SIG-M5 (cell line): ENCODE measurements around the gene CMC1.
"Not testable (repeated sequence)": the region's sequence is repeated elsewhere in the genome, so short reads cannot be mapped to it uniquely, and the experiment has no call there.

Experiments used
- DNase-seq: peaks from one replicate; lab custom pipeline; 2025; lab: John Stamatoyannopoulos, UW

The CMC1 gene, protein sequence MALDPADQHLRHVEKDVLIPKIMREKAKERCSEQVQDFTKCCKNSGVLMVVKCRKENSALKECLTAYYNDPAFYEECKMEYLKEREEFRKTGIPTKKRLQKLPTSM

DNA sequence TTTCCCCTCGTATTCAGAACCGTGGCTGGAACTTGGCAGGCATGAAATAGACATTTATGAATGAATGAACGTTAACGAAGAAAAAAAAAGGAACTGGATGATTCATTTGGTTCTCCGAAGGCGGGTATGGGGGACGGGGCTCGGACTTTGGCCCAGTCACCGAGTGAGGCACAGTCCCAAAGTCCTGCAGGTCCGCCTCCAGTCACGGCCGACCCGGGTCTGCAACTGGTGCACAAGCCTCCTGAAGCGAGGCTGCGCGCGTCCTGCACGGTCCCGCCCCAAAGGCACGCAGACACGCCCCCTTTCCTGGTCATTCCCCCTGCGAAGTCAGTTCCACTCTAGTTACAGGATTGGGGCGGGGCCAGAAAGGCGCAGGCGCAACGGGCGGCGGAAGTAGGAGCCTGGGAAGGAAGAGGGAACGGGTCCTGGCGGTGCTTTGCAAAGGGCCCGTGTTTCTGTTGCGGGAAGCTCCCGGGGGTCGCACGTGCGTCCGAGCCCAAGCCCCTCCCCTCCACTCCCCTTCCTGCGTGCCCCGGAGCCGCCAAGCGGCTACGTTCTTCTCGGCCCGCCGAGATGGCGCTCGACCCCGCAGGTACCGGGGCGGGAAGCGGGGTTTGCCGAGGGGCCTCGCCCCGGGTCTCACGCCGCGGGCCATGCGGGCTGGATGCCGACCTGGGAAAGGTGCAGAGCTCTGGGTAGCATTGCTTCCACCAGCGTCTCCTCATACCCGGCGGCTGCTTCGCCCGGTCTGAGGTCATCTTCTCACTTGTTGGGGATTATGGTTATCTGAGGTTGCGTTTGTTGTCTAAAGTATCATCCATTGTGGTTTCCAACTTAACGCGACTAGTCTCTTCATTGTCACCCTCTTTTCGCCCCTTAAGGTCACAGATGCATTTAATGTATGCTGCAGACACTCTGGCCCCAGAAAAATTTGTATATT is at the start of gene CMC1:
CMC1 (plus strand) TSS at position 399 of the 940 bp plus-strand sequence; CDS start at position 574, 175 bp downstream.
- peak; percentile 75 for DNase-seq

GRCh38 chr3:28198161-28198560 is 43.3 kb upstream of the CMC1 start:
- no peak for DNase-seq

DNA sequence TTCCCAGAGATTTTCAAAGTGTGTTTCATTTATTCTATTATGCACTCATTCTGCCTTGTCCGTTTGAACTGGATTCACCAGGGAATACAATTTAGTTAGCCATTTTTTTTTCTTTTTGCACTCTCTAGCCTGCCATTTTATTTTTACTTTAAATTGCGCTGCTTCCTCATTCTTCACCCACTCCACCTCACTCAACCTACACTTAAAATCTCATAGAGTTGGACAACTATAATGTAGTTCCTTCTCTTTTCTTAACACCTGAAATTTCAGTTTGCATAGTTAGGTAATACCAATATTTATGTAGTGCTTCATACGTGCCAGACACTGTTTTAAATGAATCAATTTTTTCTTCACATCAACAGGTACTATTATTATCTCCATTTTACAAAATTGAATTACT is 42.4 kb upstream of the CMC1 start:
- DNase-seq = no peak

DNA sequence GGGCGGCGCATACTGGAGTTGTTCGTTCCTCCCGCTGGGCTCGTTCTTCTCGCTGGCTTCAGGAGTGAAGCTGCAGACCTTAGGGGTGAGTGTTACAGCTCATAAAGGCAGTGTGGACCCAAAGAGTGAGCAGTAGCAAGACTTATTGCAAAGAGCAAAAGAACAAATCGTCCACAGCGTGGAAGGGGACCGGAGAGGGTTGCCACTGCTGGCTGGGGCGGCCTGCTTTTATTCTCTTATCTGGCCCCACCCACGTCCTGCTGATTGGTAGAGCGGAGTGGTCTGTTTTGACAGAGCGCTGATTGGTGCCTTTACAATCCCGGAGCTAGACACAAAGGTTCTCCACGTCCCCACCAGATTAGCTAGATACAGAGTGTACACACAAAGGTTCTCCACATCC is 41.8 kb upstream of the CMC1 start:
- not testable (repeated sequence) for DNase-seq

GRCh38 chr3:28200366-28200848 is 41.0 kb upstream of the CMC1 start:
- not testable (repeated sequence) for DNase-seq

- no peak for DNase-seq
Observed at GRCh38 chr3:28206479-28206878, 34.9 kb upstream of the CMC1 start.

DNA sequence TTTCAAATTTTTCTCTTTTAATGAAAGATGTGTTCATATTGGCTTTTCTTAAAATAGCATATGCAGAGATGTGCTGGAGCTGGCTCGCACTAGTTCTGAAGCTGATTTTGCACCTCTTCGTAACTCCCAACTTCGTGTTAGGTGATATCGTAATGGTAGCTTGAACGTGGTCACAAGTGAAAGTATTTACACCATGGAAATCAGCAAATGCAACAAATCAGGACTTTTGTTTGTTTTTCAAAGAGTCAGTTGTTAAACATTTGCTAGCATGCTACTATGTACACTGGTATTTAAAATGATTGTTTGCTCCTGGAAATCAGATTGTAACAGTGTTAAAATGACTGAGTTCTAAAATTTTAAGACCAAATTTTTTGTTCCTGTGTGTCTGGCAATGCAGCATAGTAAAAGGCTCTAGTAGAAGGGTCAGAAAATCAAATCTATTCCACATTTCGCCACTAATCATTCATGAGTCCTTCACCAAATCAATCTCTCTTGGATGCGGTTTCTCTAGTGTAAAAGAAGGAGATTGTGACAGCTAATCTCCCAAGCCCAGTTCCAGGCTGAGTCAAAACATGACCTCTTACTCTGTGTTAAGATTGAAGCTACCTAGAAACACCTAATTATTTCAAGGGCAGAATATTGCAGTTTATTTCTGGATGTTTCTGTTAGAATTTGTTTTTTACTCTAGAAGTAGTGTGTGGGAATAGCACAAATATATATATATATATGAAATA is 34.3 kb upstream of the CMC1 start:
- no peak for DNase-seq

- DNase-seq = no peak
Observed at GRCh38 chr3:28210968-28211713, 30.3 kb upstream of the CMC1 start.

DNA sequence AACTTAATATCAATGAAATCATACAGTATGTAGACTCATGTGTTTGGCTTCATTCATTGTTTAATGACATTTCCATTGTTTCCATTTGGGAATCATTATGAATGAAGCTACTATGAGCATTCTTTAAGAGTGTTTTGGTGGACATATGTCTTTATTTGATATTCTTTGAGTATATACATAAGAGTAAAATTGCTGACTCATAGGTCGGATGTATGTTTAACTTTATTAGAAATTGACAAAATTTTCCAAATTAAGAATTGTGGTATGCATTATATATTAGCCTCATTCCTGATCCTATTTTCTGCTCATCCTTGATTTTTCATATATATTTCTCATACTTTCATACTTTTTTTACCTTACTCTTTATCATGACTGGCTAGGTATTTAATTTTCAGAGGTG is 28.7 kb upstream of the CMC1 start:
- DNase-seq = no peak

- DNase-seq = no peak
Observed at GRCh38 chr3:28215407-28215806, 26.0 kb upstream of the CMC1 start.

DNA sequence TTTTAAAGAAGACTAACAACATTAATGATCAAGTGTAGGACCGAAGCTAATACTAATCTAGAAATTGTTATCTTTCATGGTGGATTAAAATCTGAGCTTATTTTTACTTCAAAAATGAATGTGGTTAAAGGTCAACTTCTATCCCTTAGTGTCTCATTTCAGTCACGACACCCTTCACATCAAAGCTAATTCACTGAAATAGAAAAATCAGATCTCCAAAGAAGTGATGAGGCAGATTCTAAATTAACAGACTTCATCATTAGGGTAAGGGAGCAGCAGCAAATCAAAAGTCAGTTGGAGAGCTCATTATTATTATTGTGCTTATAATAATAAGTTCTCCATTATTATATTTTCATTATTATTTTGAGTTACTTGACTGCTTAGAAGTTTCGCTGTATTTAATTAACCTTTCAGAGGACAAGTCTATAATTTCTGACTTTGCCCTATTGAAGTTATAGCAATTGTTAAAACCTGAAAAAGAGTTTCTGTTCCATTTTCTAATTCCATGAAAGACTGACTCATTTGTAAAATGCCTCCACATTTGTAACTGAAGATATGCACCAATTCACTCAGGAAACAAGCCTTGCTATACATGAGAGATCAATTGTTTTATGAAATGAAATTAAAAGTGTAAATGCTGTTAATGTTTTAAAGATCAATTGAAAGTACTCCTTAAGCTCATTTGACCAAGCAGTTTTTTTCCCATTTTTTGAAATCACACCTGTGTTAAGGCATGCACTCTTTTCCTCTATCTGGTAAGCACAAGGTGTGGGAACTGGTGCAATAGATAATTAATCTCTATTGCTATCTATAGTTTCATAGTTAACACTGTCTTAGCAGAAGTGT is 23.1 kb upstream of the CMC1 start:
- DNase-seq = no peak

- DNase-seq = no peak
Observed at GRCh38 chr3:28218917-28219198, 22.6 kb upstream of the CMC1 start.

GRCh38 chr3:28224430-28224829 is 17.0 kb upstream of the CMC1 start:
- DNase-seq = no peak

GRCh38 chr3:28226020-28226419 is 15.4 kb upstream of the CMC1 start:
- DNase-seq = no peak

- DNase-seq = no peak
Observed at GRCh38 chr3:28228623-28229022, 12.8 kb upstream of the CMC1 start.

DNA sequence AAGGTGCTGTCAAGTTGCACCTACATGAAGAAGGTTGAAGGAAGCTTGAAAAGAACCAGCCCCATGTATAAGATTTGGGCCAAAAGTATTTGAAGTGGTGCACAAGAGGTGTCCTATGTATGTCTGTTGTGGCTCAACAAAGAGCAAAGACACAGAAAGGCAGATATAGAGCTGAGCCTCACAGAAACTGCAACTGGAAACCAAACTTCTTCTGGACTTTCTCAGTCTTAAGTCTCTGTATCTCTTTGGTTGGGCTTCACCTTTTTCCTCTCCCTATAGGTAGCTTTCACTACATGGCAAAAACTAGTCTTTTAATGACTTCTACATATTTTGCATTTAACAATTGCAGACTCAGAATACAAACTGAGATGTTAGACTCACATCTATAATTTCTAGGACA is 8.8 kb upstream of the CMC1 start:
- no peak for DNase-seq

GRCh38 chr3:28234454-28234853 is 7.0 kb upstream of the CMC1 start:
- no peak for DNase-seq

- no peak for DNase-seq
Observed at GRCh38 chr3:28239108-28239507, 2.3 kb upstream of the CMC1 start.

GRCh38 chr3:28240441-28240840 is 978 bp upstream of the CMC1 start:
- no peak for DNase-seq

GRCh38 chr3:28242519-28242918 is 1.1 kb downstream of the CMC1 start:
- no peak for DNase-seq

- DNase-seq = no peak
Observed at GRCh38 chr3:28243424-28244106, 2.1 kb downstream of the CMC1 start.
